ENCODE data around the gene LATS2. TPM values are rescaled to one million over a fixed set of nuclear protein-coding genes. Genes with fewer than 3 reads are reported as not detected.

Gene LATS2
- total RNA-seq, 1 donor from 2014 or later, result 11.6 TPM

- DNase-seq (ENCODE audit: low spot score) (no peak), ATAC-seq (no peak)
Observed at GRCh38 chr13:21048901-21049698, 12.3 kb downstream of the LATS2 start.

- DNase-seq (ENCODE audit: low spot score) (no peak), ATAC-seq (peak; percentile 44)
Observed at GRCh38 chr13:21047591-21048282, 13.6 kb downstream of the LATS2 start.

- ATAC-seq (no peak), DNase-seq (ENCODE audit: low spot score) (no peak)
Observed at GRCh38 chr13:21047087-21047486, 14.3 kb downstream of the LATS2 start.

- ATAC-seq, result no peak
- DNase-seq (ENCODE audit: low spot score), result no peak
Observed at GRCh38 chr13:21046203-21046602, 15.2 kb downstream of the LATS2 start.

- no peak for ATAC-seq
- DNase-seq (ENCODE audit: low spot score), result no peak
Observed at GRCh38 chr13:21045100-21045499, 16.3 kb downstream of the LATS2 start.

- DNase-seq (ENCODE audit: low spot score), result no peak
- ATAC-seq, result no peak
Observed at GRCh38 chr13:21043898-21044297, 17.5 kb downstream of the LATS2 start.

- ATAC-seq, result no peak
- DNase-seq (ENCODE audit: low spot score), result no peak
Observed at GRCh38 chr13:21040120-21040826, 21.1 kb downstream of the LATS2 start.

GRCh38 chr13:21039097-21039800 lies 22.1 kb downstream of the LATS2 start:
- ATAC-seq (no peak), DNase-seq (ENCODE audit: low spot score) (no peak)

- no peak for DNase-seq (ENCODE audit: low spot score)
- ATAC-seq, result no peak
Observed at GRCh38 chr13:21037656-21038055, 23.7 kb downstream of the LATS2 start.

GRCh38 chr13:21035498-21035897 lies 25.9 kb downstream of the LATS2 start:
- no peak for DNase-seq (ENCODE audit: low spot score)
- no peak for ATAC-seq

GRCh38 chr13:21034603-21035191 lies 26.7 kb downstream of the LATS2 start:
- no peak for DNase-seq (ENCODE audit: low spot score)
- ATAC-seq, result no peak

- ATAC-seq (peak; percentile 54), DNase-seq (ENCODE audit: low spot score) (no peak)
Observed at GRCh38 chr13:21033856-21034602, 27.4 kb downstream of the LATS2 start.

- ATAC-seq (peak; percentile 88), DNase-seq (ENCODE audit: low spot score) (no peak)
Observed at GRCh38 chr13:21033212-21033840, 28.1 kb downstream of the LATS2 start.

GRCh38 chr13:21032656-21033055 lies 28.7 kb downstream of the LATS2 start:
- DNase-seq (ENCODE audit: low spot score) (no peak), ATAC-seq (no peak)

- ATAC-seq (no peak), DNase-seq (ENCODE audit: low spot score) (no peak)
Observed at GRCh38 chr13:21031594-21032275, 29.7 kb downstream of the LATS2 start.

- no peak for DNase-seq (ENCODE audit: low spot score)
- ATAC-seq, result no peak
Observed at GRCh38 chr13:21025539-21025938, 35.8 kb downstream of the LATS2 start.

GRCh38 chr13:21022056-21022979 lies 39.1 kb downstream of the LATS2 start:
- DNase-seq (ENCODE audit: low spot score) (peak; percentile 78), ATAC-seq (peak; percentile 90)

- DNase-seq (ENCODE audit: low spot score) (no peak), ATAC-seq (no peak)
Observed at GRCh38 chr13:21020581-21020980, 40.8 kb downstream of the LATS2 start.

Data from left lobe of liver (tissue), 2 donors.